ENCODE results near the gene PIEZO2.

The PIEZO2 gene

GRCh38 chr18:11024928-11025669, 124.3 kb downstream of the PIEZO2 start:
- ATAC-seq, result no peak
- TF ChIP-seq OSR1 (CRISPR knock-in tag; IDR thresholded peaks at IDR 0.05), result no peak
- no peak for TF ChIP-seq ZNF565 (CRISPR knock-in tag; conservative IDR thresholded peaks at IDR 0.05; ENCODE audit: low read depth)
- TF ChIP-seq GLIS3 (CRISPR knock-in tag; IDR thresholded peaks at IDR 0.05), result no peak

- no peak for TF ChIP-seq SNAI2 (CRISPR knock-in tag; IDR thresholded peaks at IDR 0.05)
- no peak for TF ChIP-seq ZNF8 (CRISPR knock-in tag; IDR thresholded peaks at IDR 0.05)
- TF ChIP-seq CSRNP3 (CRISPR knock-in tag; IDR thresholded peaks at IDR 0.05), result no peak
- TF ChIP-seq ESRRG (CRISPR knock-in tag; IDR thresholded peaks at IDR 0.05), result no peak
- TF ChIP-seq ZFP30 (CRISPR knock-in tag; IDR thresholded peaks at IDR 0.05), result no peak
- TF ChIP-seq ZNF70 (CRISPR knock-in tag; IDR thresholded peaks at IDR 0.05), result no peak
- no peak for TF ChIP-seq PATZ1 (CRISPR knock-in tag; IDR thresholded peaks at IDR 0.05; ENCODE audit: borderline replicate concordance)
- TF ChIP-seq, protein P1, sequence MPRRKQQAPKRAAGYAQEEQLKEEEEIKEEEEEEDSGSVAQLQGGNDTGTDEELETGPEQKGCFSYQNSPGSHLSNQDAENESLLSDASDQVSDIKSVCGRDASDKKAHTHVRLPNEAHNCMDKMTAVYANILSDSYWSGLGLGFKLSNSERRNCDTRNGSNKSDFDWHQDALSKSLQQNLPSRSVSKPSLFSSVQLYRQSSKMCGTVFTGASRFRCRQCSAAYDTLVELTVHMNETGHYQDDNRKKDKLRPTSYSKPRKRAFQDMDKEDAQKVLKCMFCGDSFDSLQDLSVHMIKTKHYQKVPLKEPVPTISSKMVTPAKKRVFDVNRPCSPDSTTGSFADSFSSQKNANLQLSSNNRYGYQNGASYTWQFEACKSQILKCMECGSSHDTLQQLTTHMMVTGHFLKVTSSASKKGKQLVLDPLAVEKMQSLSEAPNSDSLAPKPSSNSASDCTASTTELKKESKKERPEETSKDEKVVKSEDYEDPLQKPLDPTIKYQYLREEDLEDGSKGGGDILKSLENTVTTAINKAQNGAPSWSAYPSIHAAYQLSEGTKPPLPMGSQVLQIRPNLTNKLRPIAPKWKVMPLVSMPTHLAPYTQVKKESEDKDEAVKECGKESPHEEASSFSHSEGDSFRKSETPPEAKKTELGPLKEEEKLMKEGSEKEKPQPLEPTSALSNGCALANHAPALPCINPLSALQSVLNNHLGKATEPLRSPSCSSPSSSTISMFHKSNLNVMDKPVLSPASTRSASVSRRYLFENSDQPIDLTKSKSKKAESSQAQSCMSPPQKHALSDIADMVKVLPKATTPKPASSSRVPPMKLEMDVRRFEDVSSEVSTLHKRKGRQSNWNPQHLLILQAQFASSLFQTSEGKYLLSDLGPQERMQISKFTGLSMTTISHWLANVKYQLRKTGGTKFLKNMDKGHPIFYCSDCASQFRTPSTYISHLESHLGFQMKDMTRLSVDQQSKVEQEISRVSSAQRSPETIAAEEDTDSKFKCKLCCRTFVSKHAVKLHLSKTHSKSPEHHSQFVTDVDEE (CRISPR knock-in tag; IDR thresholded peaks at IDR 0.05), result no peak
- TF ChIP-seq CREB5 (CRISPR knock-in tag; IDR thresholded peaks at IDR 0.05; ENCODE audit: low read depth), result no peak
- TF ChIP-seq GLIS3 (CRISPR knock-in tag; IDR thresholded peaks at IDR 0.05), result no peak
- no peak for TF ChIP-seq RARB (CRISPR knock-in tag; IDR thresholded peaks at IDR 0.05)
- TF ChIP-seq, protein P2, sequence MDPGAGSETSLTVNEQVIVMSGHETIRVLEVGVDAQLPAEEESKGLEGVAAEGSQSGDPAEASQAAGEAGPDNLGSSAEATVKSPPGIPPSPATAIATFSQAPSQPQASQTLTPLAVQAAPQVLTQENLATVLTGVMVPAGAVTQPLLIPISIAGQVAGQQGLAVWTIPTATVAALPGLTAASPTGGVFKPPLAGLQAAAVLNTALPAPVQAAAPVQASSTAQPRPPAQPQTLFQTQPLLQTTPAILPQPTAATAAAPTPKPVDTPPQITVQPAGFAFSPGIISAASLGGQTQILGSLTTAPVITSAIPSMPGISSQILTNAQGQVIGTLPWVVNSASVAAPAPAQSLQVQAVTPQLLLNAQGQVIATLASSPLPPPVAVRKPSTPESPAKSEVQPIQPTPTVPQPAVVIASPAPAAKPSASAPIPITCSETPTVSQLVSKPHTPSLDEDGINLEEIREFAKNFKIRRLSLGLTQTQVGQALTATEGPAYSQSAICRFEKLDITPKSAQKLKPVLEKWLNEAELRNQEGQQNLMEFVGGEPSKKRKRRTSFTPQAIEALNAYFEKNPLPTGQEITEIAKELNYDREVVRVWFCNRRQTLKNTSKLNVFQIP (CRISPR knock-in tag; IDR thresholded peaks at IDR 0.05; ENCODE audit: borderline replicate concordance, low read depth), result no peak
- TF ChIP-seq OSR1 (CRISPR knock-in tag; IDR thresholded peaks at IDR 0.05), result no peak
- TF ChIP-seq TCF4 (CRISPR knock-in tag; IDR thresholded peaks at IDR 0.05; ENCODE audit: borderline replicate concordance), result no peak
- no peak for TF ChIP-seq PPARA (CRISPR knock-in tag; IDR thresholded peaks at IDR 0.05; ENCODE audit: borderline replicate concordance)
- TF ChIP-seq ARNTL (CRISPR knock-in tag; IDR thresholded peaks at IDR 0.05; ENCODE audit: borderline replicate concordance, low read depth), result no peak
- TF ChIP-seq TOX (CRISPR knock-in tag; IDR thresholded peaks at IDR 0.05; ENCODE audit: borderline replicate concordance), result no peak
- no peak for TF ChIP-seq ZNF565 (CRISPR knock-in tag; conservative IDR thresholded peaks at IDR 0.05; ENCODE audit: low read depth)
- no peak for TF ChIP-seq ZC3H10 (CRISPR knock-in tag; IDR thresholded peaks at IDR 0.05)
- no peak for ATAC-seq
Measured at GRCh38 chr18:11021477-11021876, 127.9 kb downstream of the PIEZO2 start.

- no peak for ATAC-seq
- no peak for TF ChIP-seq PPARA (CRISPR knock-in tag; IDR thresholded peaks at IDR 0.05; ENCODE audit: borderline replicate concordance)
- TF ChIP-seq ZNF8 (CRISPR knock-in tag; IDR thresholded peaks at IDR 0.05), result no peak
- TF ChIP-seq PATZ1 (CRISPR knock-in tag; IDR thresholded peaks at IDR 0.05; ENCODE audit: borderline replicate concordance), result no peak
- TF ChIP-seq ISL1 (CRISPR knock-in tag; IDR thresholded peaks at IDR 0.05), result no peak
- TF ChIP-seq CREB5 (CRISPR knock-in tag; IDR thresholded peaks at IDR 0.05; ENCODE audit: low read depth), result no peak
- no peak for TF ChIP-seq ZFP30 (CRISPR knock-in tag; IDR thresholded peaks at IDR 0.05)
- TF ChIP-seq ZFP3 (CRISPR knock-in tag; IDR thresholded peaks at IDR 0.05), result no peak
Measured at GRCh38 chr18:11020877-11021414, 128.4 kb downstream of the PIEZO2 start.

Measured in SK-N-SH treated with all-trans-retinoic acid at 6 μM for 48 hours (cell line).